Stimulated activated CD4-positive, alpha-beta T cell treated with anti-CD3 and anti-CD28 coated beads, Interleukin-1b, Interleukin-23, amount 100 ng/mL, for 1 hour (primary cell): ENCODE results near the gene ATG4A.

Source experiments
- DNase-seq, 2 donors: peaks; one replicate each; pipeline ENCODE4 v3.0.0-alpha.2; 2020; ENCODE audit warnings: low read depth in 2 of 2

The ATG4A gene

GRCh38 chrX:108091264-108091877 is at the start of gene ATG4A, which contains the start of gene PSMD10:
Gene ATG4A, plus strand, starts transcription at chrX:108091778. Its CDS starts 49 bp downstream, at chrX:108091827.
Gene PSMD10, minus strand, starts transcription at chrX:108091542. Its CDS starts 22 bp downstream, at chrX:108091520.
- peak; percentile 51 to 57 for DNase-seq

DNA sequence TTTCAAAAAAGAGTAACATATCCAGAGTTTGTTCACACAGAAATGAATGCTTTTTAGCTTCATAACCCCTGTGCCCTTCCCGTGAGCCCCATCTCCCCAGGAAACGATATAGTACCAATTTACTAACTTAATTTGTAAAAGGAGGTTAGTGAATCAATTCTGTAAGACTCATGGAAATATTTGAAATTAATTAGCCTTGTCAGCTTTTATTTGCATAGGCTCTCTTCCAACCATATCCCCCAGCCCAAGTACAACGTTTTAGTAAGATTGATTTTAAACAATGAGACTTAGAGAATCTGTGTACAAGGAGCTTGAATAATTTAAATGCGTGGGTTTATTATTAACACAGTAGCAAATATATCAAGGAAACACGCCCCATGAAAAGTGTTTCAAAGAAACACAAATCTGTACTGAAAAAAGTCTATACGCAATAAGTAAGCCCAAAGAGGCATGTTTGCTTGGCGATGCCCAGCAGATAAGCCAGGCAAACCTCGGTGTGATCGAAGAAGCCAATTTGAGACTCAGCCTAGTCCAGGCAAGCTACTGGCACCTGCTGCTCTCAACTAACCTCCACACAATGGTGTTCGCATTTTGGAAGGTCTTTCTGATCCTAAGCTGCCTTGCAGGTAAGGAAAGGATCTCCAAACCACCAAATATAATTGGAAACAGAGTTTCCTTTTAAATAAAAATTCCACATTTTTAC is 46.9 kb upstream of the ATG4A start, which contains the start of gene VSIG1:
Gene VSIG1 (plus strand): TSS at position 512 of the 703 bp plus-strand sequence. CDS start 66 bp downstream, at position 578.
- DNase-seq = no peak

GRCh38 chrX:108049649-108050048 is 41.9 kb upstream of the ATG4A start:
- no peak for DNase-seq

- DNase-seq = no peak
Observed at GRCh38 chrX:108053218-108053617, 38.4 kb upstream of the ATG4A start.

GRCh38 chrX:108055546-108055945 is 36.0 kb upstream of the ATG4A start:
- DNase-seq = no peak

DNA sequence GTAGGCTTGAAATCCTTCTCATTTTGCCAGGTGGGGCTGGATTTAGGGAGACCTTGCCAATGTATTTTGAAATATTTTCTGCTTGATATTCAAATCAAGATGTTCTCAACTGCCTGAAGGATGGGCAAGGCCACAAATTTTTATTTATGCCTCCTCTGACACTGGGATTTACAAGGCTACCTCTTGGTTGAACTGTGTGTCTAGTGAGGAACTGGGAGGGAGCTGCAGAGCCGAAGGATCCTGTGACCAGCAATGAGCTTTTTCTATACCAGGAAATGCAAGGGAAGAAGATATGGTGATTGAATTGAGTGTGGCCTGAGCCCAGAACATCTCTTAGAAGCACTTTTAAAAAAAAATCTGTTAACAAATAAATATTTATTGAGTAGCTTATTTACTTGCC is 31.8 kb upstream of the ATG4A start:
- no peak for DNase-seq

GRCh38 chrX:108064001-108064400 is 27.6 kb upstream of the ATG4A start:
- no peak for DNase-seq

GRCh38 chrX:108064613-108065012 is 27.0 kb upstream of the ATG4A start:
- no peak for DNase-seq

GRCh38 chrX:108068121-108068520 is 23.5 kb upstream of the ATG4A start:
- DNase-seq = no peak

- no peak for DNase-seq
Observed at GRCh38 chrX:108070891-108071290, 20.7 kb upstream of the ATG4A start.

- no peak for DNase-seq
Observed at GRCh38 chrX:108071578-108071977, 20.0 kb upstream of the ATG4A start.

- DNase-seq = no peak
Observed at GRCh38 chrX:108072746-108073145, 18.8 kb upstream of the ATG4A start.

DNA sequence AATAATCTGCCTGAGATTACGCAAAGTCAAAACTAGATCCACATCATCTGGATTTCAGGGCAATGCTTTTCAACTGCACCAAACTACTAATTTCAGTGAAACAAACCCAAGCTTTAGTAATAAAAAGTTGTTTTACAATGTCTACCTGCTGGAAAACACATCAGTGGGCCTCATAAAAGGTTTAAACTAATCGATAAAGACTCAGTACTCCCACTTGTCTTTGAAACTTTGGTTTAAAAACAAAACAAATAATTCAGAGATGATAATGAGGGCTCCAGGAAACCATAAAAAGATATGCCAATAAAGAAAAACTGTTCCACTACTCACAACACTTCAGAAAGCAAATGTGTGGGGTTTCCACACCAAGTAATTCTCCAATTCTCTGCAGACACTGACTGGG is 10.5 kb upstream of the ATG4A start:
- DNase-seq = no peak

DNA sequence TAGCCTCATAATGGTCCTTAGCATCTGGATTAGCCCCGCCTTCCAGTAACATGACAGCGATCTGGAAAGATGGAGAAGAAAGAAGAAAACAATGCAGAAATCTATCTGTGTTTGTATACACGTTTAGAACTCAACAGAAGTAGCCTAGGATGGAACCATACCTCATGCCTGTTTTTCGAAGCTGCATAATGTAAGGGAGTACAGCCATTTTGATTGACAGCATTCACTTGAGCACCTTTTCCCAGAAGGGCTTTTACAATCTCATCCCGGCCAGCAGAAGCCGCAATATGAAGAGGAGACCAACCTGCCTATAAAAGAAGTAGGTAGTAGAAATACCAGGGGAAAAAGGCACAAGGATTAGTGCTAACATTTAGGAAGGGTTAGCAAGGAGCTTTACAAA is 3.8 kb upstream of the ATG4A start:
- DNase-seq = no peak

- no peak for DNase-seq
Observed at GRCh38 chrX:108088511-108088910, 3.1 kb upstream of the ATG4A start.

DNA sequence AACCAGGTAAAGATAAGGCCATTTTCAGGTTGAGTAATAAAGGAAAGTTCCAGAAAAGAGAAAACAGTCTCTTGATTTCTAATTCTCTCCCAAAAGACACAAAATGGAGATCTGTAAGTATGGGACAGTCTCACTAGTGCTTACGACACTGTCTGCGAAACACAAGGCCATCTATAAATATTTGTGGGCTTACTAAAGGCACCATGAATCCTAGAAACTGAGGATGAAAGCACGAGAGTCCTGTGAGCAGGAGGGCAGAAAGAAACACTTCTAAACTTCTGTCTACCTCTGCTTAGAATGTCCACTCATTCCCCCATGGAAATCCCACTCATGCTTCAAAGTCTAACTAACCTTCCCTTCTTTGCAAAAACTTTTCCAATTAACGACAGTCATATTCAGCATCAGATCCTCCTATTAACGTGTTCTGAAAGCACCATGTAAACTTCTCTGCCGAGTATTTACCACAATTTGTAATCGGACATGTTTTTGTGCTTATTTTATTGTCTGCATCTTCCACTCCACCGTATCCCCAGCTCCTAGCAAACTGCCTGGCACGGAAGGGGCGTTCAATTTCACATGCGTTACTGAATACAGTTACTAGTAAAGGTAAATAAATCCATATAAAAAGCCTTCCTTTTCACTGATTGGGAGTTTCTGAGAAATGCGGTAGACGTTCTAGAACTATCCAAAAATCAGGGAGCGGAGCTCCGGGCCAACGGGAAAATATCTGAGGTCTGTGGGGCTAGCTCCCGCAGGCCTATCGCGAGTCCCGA is 901 bp upstream of the ATG4A start:
- no peak for DNase-seq

- DNase-seq = no peak
Observed at GRCh38 chrX:108091878-108092291, 307 bp downstream of the ATG4A start.

DNA sequence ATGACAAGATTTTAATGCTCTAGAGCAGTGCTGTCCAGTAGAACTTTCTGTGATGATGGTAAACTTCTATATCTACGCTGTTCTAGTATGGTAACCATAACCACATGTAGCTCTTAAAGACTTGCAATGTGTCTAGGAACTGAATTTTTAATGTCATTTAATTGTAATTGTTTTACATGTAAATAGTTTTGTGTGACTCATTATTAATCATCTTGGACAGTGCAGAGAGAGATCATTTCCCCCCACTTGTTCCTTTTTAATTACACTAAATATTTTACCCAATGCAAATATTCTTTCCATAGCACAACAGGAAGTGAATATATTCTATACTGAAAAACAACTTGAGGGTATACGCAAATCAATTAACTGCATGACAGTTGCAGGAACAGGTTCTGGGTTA is 5.8 kb downstream of the ATG4A start:
- no peak for DNase-seq

GRCh38 chrX:108105473-108105872 is 13.9 kb downstream of the ATG4A start:
- no peak for DNase-seq

DNA sequence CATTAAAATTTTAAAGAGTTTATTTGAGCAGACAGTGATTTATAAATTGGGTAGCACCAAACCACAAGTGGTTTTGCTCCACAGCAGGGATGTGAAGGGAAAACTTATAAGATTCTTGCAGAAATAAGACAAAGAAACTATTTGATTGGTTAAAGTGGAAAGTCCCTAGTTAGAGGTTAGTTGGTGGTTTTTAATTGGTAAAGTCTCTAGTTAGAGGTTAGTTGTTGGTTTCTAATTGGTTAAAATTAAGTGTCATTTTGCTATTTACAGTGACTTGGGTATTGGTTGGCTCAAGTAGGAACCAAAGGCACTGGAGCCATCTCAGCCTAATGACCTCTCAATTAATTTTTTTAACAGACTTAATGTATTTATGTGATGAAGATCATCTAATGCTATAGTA is 23.0 kb downstream of the ATG4A start:
- DNase-seq = no peak

DNA sequence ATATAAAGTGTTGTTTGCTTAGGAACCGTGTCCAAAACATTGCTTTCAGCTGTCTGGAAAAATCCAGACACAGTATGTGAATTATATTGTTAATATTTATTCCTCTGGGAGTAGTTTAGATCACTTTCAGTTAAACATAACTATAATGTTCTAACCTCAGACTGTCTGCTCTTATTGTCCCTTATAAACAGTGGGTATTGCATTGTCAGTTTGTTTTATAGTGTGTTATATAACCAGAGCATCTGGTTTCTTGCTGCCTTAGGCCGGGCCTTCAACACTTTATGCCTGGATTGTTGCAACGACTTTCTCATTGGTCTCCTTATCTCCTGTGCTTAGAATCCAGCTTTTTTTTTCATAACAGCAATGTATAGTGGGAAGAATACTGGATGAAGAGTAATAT is 26.4 kb downstream of the ATG4A start:
- DNase-seq = no peak

GRCh38 chrX:108121291-108121690 is 29.7 kb downstream of the ATG4A start:
- DNase-seq = no peak

DNA sequence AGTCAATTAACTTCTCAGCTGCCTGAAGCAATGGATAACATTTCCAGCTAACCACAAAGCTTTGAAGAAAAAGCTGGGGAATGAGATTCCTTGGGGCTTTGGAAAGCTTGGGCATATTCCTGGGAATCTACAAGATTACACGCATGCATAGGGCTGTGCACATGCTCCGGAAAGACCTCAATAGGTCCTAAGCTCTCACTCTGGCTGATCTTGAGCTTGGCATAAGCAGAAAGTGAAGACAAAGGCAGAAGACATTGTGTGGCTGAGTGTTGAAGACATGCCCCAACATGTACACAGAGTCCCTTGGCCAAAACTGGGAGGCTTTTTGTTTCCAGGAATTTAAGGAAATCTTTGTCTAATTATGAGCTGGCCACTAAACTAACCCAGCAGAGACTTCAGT is 31.2 kb downstream of the ATG4A start:
- no peak for DNase-seq
